ENCODE measurements around the gene OLIG3. TPM values are rescaled to one million over a fixed set of nuclear protein-coding genes. Genes with fewer than 3 reads are reported as not detected.

OLIG3 gene
- polyA plus RNA-seq, 1 of the 3 experiments (the other 2 are of a cell fraction): not detected

DNA sequence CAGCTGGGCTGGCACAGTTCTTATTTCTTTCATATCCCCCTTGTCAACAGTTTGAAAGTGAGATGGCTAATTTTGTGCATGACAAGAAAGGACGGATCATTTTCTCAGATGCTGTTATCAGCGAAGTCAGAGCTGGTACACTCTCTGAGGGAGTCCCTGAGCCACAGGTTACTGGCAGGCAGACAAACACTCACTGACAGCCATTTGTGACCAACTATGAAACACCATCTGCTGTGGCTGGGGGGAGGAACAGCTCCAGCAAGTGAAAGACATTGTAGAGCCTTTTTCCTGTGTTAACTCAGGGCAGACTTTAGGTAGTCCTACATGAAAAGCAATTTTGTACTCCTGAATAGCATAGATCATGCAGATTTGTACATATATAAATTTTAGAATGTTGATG is 22.2 kb downstream of the OLIG3 start:
- no peaks in the 10 kb centered on the region for H3K27me3 ChIP-seq (ENCODE audit: insufficient read depth)
- DNase-seq: no peak
- H3K4me2 ChIP-seq: no peak overlapping the region
- H3K9me2 ChIP-seq: no peaks in the 10 kb centered on the region
- no peak overlapping the region for H3K9ac ChIP-seq
- no peak overlapping the region for H2AFZ ChIP-seq (ENCODE audit: low read depth)
- POLR2A ChIA-PET: no interaction called here
- H3K79me2 ChIP-seq (ENCODE audit: insufficient read depth): no peaks in the 10 kb centered on the region
- H3K36me3 ChIP-seq (replicated peaks in 1 of 2; ENCODE audit: control insufficient read depth in 1 of 2, insufficient read depth in 2 of 2, low read length in 1 of 2): no peaks in the 10 kb centered on the region
- H3F3A ChIP-seq (replicated peaks; ENCODE audit: insufficient read depth): no peaks in the 10 kb centered on the region
- CTCF ChIA-PET: interaction anchor here (1.3 kb wide), 1 partner anchor 201 kb away, joined by 3 read pairs; no protein-coding TSS in a partner anchor
- H3K9me3 ChIP-seq: no peaks in the 10 kb centered on the region
- H4K20me1 ChIP-seq (ENCODE audit: insufficient read depth): no peaks in the 10 kb centered on the region
- H3K4me1 ChIP-seq (ENCODE audit: control insufficient read depth in 1 of 2, insufficient read depth in 2 of 2, low read depth in 1 of 2, low read length in 1 of 2): no peaks in the 10 kb centered on the region
- WGBS (ENCODE audit: low lambda C conversion rate): 80% methylated on average over 1 of the region's 2 CpGs
- TF ChIP-seq RCOR1 (IDR thresholded peaks at IDR 0.05; ENCODE audit: low read length) (no peak), GABPA (IDR thresholded peaks at IDR 0.05; ENCODE audit: low read depth) (no peak), EZH2phosphoT487 (IDR thresholded peaks at IDR 0.05; ENCODE audit: borderline replicate concordance, low read depth) (no peak), ELF1 (IDR thresholded peaks at IDR 0.05) (no peak), TAF1 (IDR thresholded peaks at IDR 0.05; ENCODE audit: borderline replicate concordance, low read depth, low read length) (no peak), YY1 (IDR thresholded peaks at IDR 0.05; ENCODE audit: low read depth) (no peak), RFX5 (IDR thresholded peaks at IDR 0.05; ENCODE audit: low read length) (no peak), FOXM1 (IDR thresholded peaks at IDR 0.05; ENCODE audit: low read depth) (no peak), NRF1 (IDR thresholded peaks at IDR 0.05; ENCODE audit: low read depth, low read length) (no peak), EP300 (IDR thresholded peaks at IDR 0.05; ENCODE audit: borderline replicate concordance in 1 of 2, low read depth in 1 of 2, low read length in 1 of 2) (no peak)
- TF ChIP-seq, protein P1, sequence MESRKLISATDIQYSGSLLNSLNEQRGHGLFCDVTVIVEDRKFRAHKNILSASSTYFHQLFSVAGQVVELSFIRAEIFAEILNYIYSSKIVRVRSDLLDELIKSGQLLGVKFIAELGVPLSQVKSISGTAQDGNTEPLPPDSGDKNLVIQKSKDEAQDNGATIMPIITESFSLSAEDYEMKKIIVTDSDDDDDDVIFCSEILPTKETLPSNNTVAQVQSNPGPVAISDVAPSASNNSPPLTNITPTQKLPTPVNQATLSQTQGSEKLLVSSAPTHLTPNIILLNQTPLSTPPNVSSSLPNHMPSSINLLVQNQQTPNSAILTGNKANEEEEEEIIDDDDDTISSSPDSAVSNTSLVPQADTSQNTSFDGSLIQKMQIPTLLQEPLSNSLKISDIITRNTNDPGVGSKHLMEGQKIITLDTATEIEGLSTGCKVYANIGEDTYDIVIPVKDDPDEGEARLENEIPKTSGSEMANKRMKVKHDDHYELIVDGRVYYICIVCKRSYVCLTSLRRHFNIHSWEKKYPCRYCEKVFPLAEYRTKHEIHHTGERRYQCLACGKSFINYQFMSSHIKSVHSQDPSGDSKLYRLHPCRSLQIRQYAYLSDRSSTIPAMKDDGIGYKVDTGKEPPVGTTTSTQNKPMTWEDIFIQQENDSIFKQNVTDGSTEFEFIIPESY (IDR thresholded peaks at IDR 0.05; ENCODE audit: borderline replicate concordance, low read depth): no peak
- TF ChIP-seq, protein P2, sequence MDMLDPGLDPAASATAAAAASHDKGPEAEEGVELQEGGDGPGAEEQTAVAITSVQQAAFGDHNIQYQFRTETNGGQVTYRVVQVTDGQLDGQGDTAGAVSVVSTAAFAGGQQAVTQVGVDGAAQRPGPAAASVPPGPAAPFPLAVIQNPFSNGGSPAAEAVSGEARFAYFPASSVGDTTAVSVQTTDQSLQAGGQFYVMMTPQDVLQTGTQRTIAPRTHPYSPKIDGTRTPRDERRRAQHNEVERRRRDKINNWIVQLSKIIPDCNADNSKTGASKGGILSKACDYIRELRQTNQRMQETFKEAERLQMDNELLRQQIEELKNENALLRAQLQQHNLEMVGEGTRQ (IDR thresholded peaks at IDR 0.05; ENCODE audit: borderline replicate concordance, low read depth, low read length): no peak
- TF ChIP-seq, protein P3, sequence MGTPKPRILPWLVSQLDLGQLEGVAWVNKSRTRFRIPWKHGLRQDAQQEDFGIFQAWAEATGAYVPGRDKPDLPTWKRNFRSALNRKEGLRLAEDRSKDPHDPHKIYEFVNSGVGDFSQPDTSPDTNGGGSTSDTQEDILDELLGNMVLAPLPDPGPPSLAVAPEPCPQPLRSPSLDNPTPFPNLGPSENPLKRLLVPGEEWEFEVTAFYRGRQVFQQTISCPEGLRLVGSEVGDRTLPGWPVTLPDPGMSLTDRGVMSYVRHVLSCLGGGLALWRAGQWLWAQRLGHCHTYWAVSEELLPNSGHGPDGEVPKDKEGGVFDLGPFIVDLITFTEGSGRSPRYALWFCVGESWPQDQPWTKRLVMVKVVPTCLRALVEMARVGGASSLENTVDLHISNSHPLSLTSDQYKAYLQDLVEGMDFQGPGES (IDR thresholded peaks at IDR 0.05; ENCODE audit: low read depth, low read length): no peak
- no peak overlapping the region for H3K27ac ChIP-seq (ENCODE audit: low read depth in 2 of 2, low read length in 1 of 2)
- H3K4me3 ChIP-seq (ENCODE audit: low read depth in 2 of 2, low read length in 1 of 2): no peak overlapping the region

DNA sequence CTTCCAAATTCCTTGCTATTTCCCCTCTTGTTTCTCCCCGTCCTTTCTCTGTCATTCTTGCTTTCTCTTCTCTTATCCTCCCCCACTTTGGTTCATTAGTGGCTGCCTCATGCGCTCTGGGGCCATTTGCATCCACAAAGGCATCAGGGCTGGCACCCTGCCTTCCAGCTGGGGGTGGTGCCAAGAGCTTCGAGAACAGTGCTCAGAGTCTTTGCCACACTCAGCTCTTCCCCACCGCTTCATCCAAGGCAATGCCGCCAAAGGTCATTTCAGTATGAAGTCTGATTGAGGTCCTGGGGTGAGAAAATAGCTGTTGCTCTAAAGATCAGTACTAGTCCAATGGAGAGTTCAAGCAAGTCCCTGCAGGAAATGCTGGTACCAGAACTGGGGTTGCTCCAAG is 22.7 kb downstream of the OLIG3 start:
- H3K36me3 ChIP-seq (replicated peaks in 1 of 2; ENCODE audit: control insufficient read depth in 1 of 2, insufficient read depth in 2 of 2, low read length in 1 of 2): no peaks in the 10 kb centered on the region
- H3K79me2 ChIP-seq (ENCODE audit: insufficient read depth): no peaks in the 10 kb centered on the region
- 21% methylated on average over 5 of the region's 5 CpGs for WGBS (ENCODE audit: low lambda C conversion rate)
- DNase-seq: no peak
- H3K9ac ChIP-seq: no peak overlapping the region
- no peak for TF ChIP-seq RCOR1 (IDR thresholded peaks at IDR 0.05; ENCODE audit: low read length)
- TF ChIP-seq EZH2phosphoT487 (IDR thresholded peaks at IDR 0.05; ENCODE audit: borderline replicate concordance, low read depth): no peak
- TF ChIP-seq GATA2 (CRISPR knock-in tag; IDR thresholded peaks at IDR 0.05): no peak
- no peak for TF ChIP-seq POLR2AphosphoS5 (IDR thresholded peaks at IDR 0.05; ENCODE audit: low read depth, low read length)
- no peak for TF ChIP-seq MXI1 (IDR thresholded peaks at IDR 0.05; ENCODE audit: low read depth, low read length)
- TF ChIP-seq GABPA (IDR thresholded peaks at IDR 0.05; ENCODE audit: low read depth): no peak
- TF ChIP-seq MEF2A (IDR thresholded peaks at IDR 0.05; ENCODE audit: borderline replicate concordance, low read depth): no peak
- TF ChIP-seq, protein P3 (IDR thresholded peaks at IDR 0.05; ENCODE audit: low read depth, low read length): no peak
- TF ChIP-seq JUND (IDR thresholded peaks at IDR 0.05): no peak
- TF ChIP-seq SMC3 (IDR thresholded peaks at IDR 0.05; ENCODE audit: low read depth, low read length): no peak
- no peak for TF ChIP-seq CHD2 (IDR thresholded peaks at IDR 0.05; ENCODE audit: low read length, partially characterized antibody)
- ChIA-PET POLR2A (no interaction called here), CTCF (interaction anchor here (1.3 kb wide), 1 partner anchor 200 kb away, joined by 3 read pairs; no protein-coding TSS in a partner anchor)
- no peaks in the 10 kb centered on the region for H4K20me1 ChIP-seq (ENCODE audit: insufficient read depth)
- no peak overlapping the region for H3K4me3 ChIP-seq (ENCODE audit: low read depth in 2 of 2, low read length in 1 of 2)
- H3K9me2 ChIP-seq: no peaks in the 10 kb centered on the region
- H2AFZ ChIP-seq (ENCODE audit: low read depth): no peak overlapping the region
- no peaks in the 10 kb centered on the region for H3K27me3 ChIP-seq (ENCODE audit: insufficient read depth)
- no peaks in the 10 kb centered on the region for H3K4me1 ChIP-seq (ENCODE audit: control insufficient read depth in 1 of 2, insufficient read depth in 2 of 2, low read depth in 1 of 2, low read length in 1 of 2)
- no peaks in the 10 kb centered on the region for H3F3A ChIP-seq (replicated peaks; ENCODE audit: insufficient read depth)
- no peak overlapping the region for H3K27ac ChIP-seq (ENCODE audit: low read depth in 2 of 2, low read length in 1 of 2)
- H3K4me2 ChIP-seq: no peak overlapping the region
- H3K9me3 ChIP-seq: no peaks in the 10 kb centered on the region
